K562 treated with DMSO at 1 percent for 24 hours (cell line): Measurements from ENCODE around the gene CFHR3. TPM values are rescaled to one million over a fixed set of nuclear protein-coding genes. Genes with fewer than 3 reads are reported as not detected.

ENCODE experiments used
- total RNA-seq: library from RNA; unstranded; fragments of 300-600 nt; gene quantifications from 2 replicates; pipeline ENCODE4 v1.2.3, GENCODE V29; 2022; ENCODE audit warnings: low read depth; ENCODE audit not compliant: insufficient read depth

Gene CFHR3
- total RNA-seq, result 0.16 TPM in 1 of 2 replicates, not detected in the other

GRCh38 chr1:196774603-196775002, at the start of gene CFHR3:
Gene CFHR3, plus strand, starts transcription at chr1:196774840. Its CDS starts 47 bp downstream, at chr1:196774887.

GRCh38 chr1:196819531-196819930, 44.9 kb downstream of the CFHR3 start, which contains the start of gene CFHR1:
Gene CFHR1, plus strand, starts transcription at chr1:196819731. Its CDS starts 114 bp downstream, at chr1:196819845.

Other genes starting within 250 kb of the CFHR3 start
- 0.23 and 0.32 TPM in 2 replicates for gene KCNT2, start 166.4 kb upstream of the CFHR3 start, total RNA-seq
- gene CFH, start 122.8 kb upstream of the CFHR3 start, total RNA-seq, result 60.2 and 70.1 TPM in 2 replicates
- gene CFHR1, start 44.9 kb downstream of the CFHR3 start, total RNA-seq, result 0.24 TPM in 1 of 2 replicates, not detected in the other
- gene CFHR4, start 113.2 kb downstream of the CFHR3 start, total RNA-seq, result not detected in 2 replicates
- gene CFHR2, start 168.9 kb downstream of the CFHR3 start, total RNA-seq, result not detected in 2 replicates
- gene CFHR5, start 202.7 kb downstream of the CFHR3 start, total RNA-seq, result not detected in 2 replicates